ENCODE measurements around the gene LUC7L2.
"Not testable (repeated sequence)": the region's sequence is repeated elsewhere in the genome, so short reads cannot be mapped to it uniquely, and the experiment has no call there.

LUC7L2 gene

GRCh38 chr7:139397192-139397591 is 37.5 kb downstream of the LUC7L2 start:
- DNase-seq (ENCODE audit: low spot score), result no peak

GRCh38 chr7:139403601-139404000 is 43.9 kb downstream of the LUC7L2 start:
- DNase-seq (ENCODE audit: low spot score), result no peak

DNA sequence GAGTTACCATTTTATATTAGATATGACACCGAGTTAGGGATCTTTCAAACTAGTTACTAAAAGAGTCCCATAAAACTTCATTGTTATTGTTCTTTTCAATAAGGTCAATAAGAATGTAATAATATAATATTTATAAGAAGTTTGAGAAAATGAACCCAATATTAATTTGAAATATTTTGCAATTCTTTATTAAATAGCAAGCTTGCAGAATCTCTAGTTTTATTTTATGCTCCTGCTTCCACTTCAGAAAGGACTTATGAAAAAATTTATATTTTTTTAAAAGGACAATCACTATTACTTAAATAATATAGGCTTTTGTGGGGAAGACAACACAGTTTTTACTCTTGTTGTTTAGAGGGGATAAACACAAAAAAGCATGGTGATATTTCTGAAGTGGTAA is 47.9 kb downstream of the LUC7L2 start:
- DNase-seq (ENCODE audit: low spot score), result no peak

- not testable (repeated sequence) for DNase-seq (ENCODE audit: low spot score)
Measured at GRCh38 chr7:139414743-139415402, 55.2 kb downstream of the LUC7L2 start.

DNA sequence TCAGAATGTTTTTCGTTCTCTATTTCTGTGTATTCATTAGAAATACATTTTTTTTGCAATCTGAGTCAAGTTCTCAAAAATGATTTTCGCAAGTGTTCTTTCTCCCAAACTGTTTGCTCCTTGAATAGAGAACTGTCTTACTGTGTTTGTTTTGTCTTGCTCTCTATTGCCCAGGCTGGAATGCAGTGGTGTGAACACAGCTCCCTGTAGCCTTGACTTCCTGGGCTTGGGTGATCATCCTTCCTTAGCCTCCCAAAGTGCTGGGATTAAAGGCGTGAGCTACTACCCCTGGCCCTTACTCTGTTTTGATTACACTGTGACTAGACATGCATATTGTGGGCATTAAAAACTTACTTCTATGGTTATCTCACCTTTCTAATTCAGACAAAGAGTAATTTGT is 56.7 kb downstream of the LUC7L2 start:
- DNase-seq (ENCODE audit: low spot score), result no peak

GRCh38 chr7:139417478-139417877 is 57.8 kb downstream of the LUC7L2 start:
- DNase-seq (ENCODE audit: low spot score), result no peak

DNA sequence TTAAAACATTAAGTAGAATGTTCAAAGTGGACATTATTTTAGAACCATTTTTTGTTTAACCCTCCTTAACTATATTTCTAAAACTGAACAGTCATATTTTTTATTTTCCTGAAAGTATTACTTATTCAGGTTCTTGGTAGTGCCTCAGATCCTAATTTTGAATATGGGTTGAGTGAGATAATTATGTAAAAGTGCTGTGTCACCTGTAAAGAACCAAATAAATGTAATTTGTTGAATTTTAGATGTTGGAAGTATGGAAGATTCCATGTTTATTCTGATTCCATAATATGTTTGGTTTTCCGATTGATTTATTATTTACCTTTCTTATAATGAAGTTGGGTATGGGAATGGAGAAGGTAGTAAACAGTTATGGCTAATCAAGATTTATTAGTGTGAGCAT is 61.4 kb downstream of the LUC7L2 start:
- no peak for DNase-seq (ENCODE audit: low spot score)

GRCh38 chr7:139422126-139422525 is 62.4 kb downstream of the LUC7L2 start:
- DNase-seq (ENCODE audit: low spot score), result no peak

DNA sequence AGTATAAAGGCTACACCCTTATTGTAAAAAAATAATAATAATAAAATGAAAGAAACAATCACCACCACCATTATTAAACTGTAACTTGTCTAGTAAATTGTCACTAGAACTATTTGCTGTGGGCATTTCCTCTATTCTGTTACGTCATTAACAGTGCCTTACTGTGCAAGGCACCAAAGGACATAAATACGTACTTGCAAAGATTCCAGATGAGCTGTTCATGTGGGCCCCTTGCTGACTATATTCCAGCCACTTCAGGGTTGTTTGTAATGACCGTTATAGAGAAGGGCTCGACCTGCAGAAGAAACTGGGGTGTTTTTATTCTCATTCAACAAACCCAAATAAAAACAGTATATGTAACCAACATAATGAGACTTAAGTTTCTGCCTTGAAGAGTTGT is 63.4 kb downstream of the LUC7L2 start:
- no peak for DNase-seq (ENCODE audit: low spot score)

DNA sequence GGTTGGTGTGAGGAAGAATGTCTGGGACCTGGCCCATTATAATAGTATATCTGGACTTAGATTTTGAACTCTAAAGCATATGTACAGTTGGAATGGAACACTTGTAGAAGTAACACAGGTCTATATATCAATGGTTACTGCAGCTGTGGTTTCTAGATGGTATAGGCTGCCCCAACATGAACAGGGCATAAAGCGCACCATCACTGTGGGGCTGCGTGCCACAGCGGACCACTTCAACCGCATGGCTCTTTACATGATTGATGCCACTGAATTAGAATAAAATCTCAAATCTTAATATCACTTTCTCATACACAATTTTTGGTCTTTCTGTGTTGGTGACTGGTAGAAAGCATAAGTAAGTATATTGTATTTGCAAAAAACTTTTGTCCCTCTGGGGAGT is 64.3 kb downstream of the LUC7L2 start:
- DNase-seq (ENCODE audit: low spot score), result no peak

DNA sequence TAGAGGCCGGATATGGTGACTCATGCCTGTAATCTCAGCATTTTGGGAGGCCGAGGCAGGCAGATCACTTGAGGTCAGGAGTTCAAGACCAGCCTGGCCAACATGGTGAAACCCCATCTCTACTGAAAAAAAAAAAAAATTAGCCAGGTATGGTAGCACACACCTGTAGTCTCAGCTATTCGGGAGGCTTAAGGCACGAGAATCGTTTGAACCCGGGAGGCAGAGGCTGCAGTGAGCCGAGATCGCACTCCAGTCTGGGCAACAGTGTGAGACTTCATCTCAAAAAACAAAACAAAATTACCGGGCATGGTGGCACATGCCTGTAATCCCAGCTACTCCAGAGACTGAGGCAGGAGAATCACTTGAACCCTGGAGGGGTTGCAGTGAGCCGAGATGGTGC is 66.0 kb downstream of the LUC7L2 start:
- DNase-seq (ENCODE audit: low spot score), result not testable (repeated sequence)

DNA sequence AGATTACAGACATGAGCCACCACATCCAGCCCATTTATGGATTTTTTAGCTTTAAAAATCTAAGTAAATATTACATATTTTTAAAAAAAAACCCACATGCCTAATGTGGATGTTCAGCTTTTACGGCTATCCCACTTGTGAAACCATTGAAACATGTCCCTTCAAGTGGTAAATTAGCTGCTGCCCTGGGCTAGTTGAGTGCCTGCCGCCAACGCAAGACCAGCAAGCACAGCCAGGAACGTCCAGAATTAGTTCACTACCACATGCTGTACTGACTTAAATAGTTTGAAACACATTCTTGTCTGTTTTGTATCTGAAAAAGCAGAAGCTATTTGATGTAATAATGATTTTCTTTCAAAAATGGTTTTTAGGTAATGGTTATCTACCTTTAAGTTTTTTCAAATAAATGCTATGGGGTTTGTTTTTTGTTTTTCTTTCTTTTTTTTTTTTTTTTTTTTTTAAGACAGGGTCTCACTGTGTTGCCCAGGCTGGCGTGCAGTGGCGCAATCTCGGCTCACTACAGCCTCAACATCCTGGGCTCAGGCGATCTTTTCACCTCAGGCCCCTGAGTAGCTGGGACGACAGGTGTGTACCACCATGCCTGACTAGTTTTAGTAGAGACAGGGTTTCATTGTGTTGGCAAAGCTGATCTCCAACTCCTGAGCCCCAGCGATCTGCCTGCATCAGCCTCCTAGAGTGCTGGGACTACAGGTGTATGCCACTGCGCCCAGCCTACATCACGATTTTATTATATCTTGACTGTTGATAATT is 66.7 kb downstream of the LUC7L2 start:
- DNase-seq (ENCODE audit: low spot score), result no peak

GRCh38 chr7:139427029-139427420 is 67.3 kb downstream of the LUC7L2 start:
- DNase-seq (ENCODE audit: low spot score), result no peak

DNA sequence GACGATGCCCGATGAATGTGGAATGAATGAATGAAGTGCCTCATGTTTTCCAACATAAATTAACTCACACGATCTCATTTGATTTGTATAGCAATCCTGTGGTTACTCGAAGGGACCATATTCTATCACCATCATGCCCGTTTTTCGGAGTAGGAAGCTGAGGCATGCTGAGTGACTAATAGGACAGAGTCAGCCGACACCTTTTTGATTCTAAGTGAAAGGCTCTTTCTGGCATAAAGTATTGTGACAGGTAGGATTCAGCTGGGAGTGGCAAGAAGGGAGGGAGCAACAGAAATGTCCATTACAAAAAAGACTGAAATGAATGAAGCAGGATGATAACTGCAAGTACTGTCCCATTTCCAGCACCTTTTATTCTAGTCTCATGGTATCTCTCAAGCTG is 68.1 kb downstream of the LUC7L2 start:
- no peak for DNase-seq (ENCODE audit: low spot score)

DNA sequence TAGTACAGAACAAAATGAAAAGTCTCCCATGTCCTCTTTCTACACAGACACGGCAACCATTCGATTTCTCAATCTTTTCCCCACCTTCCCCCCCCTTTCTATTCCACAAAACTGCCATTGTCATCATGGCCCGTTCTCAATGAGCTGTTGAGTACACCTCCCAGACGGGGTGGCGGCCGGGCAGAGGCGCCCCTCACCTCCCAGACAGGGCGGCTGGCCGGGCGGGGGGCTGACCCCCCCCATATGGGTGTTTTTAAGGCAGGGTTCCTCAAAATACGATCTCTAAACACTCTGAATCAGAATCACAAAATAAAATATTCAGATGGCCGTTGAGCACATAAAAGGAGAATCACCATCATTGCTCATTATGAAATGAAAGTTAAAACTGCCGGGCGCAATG is 70.0 kb downstream of the LUC7L2 start:
- DNase-seq (ENCODE audit: low spot score), result not testable (repeated sequence)

- DNase-seq (ENCODE audit: low spot score), result no peak
Measured at GRCh38 chr7:139430443-139430842, 70.7 kb downstream of the LUC7L2 start.

DNA sequence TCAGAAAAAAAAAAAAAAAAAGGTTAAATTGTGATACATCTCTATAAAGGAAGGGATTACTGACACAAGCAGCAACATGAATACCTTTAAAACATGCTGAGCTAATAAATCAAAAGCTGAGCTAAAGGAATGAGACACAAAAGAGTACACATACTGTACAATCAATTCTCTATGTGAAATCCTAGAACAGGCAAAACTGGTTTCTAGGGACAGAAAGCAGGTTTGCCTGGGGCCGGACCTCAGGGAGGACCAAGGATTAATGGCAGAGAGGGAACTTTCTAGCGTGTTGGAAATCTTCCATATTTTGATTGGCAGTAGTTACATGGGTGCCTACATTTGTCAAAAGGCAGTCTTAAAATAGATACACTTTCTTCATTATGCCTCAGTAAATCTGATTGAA is 71.3 kb downstream of the LUC7L2 start:
- no peak for DNase-seq (ENCODE audit: low spot score)

- no peak for DNase-seq (ENCODE audit: low spot score)
Measured at GRCh38 chr7:139431459-139431858, 71.8 kb downstream of the LUC7L2 start.

DNA sequence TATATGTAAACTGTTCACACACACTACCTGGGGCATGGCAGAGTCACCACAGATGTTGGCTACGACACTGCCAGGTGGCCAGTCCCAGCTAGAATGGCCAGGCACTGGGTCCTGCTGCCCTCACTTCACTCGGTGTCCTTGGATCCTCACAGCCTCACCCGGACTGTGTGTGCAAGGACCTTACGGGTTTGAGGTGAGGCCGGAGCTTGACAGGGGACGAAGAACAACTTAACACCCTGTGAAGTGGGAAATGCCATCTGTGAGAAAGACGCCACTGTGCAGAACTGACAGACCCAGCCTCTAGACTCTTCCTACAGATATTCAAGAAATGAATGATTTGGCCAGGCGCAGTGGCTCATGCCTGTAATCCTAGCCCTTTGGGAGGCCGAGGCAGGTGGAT is 77.1 kb downstream of the LUC7L2 start:
- DNase-seq (ENCODE audit: low spot score), result no peak

DNA sequence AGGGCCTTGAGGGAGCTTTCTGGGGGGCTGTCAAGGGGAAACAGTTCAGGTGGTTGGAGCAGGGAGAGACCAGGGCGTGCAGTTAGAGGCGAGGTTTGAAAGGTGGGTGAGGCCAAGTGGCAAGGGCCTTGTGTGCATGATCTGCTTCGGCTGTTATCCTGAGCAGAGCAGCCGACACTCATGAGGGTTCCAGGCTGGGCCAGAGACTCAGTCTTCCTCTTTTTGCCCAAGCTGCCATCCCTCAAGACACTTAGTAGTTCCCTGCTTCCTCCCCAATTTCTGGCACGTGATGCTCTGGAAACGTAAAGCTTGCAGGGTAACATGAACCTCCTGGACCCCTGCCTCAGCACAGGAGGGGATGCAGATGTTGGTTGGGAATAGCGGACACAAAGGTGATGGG is 79.7 kb downstream of the LUC7L2 start:
- no peak for DNase-seq (ENCODE audit: low spot score)

- no peak for DNase-seq (ENCODE audit: low spot score)
Measured at GRCh38 chr7:139441961-139442360, 82.3 kb downstream of the LUC7L2 start.

- no peak for DNase-seq (ENCODE audit: low spot score)
Measured at GRCh38 chr7:139446051-139446890, 86.6 kb downstream of the LUC7L2 start.

DNA sequence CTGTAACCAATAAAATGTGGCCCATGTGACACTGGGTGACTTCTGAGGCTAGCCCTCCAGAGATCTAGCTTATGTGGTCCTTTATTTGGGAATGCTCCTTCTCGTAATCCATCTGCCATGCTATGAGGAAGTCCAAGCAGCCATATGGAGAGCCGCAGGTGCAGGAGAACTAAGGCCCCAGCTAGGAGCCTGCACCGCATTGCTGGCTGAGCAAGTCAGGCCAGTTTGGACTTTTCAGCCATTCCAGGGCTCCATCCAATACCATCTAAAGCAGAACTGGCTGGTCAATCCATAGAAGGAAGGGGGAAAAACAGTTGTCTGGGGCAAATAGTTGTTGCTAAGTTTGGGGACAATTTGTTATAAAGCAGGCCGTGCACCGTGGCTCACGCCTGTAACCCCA is 91.2 kb downstream of the LUC7L2 start:
- no peak for DNase-seq (ENCODE audit: low spot score)

Measured in HuH-7.5 (cell line).